AG04449 (cell line): ENCODE measurements around the gene PLCG1.

Source experiments
- CTCF ChIA-PET: fragments of 350-600 bp; formaldehyde crosslinking; extraction: SDS; loops from one replicate; lab custom pipeline; 2021; ENCODE audit warnings: antibody characterized with exemption; lab: Yijun Ruan, JAX
- POLR2A ChIA-PET: fragments of 400-600, 350-600 bp; formaldehyde crosslinking; extraction: SDS; loops from one replicate; lab custom pipeline; 2020; ENCODE audit warnings: antibody characterized with exemption, inconsistent platforms; lab: Yijun Ruan, JAX
- DNase-seq: peaks from one replicate; pipeline ENCODE4 v3.0.0-alpha.2; 2010; ENCODE audit warnings: low read depth, low spot score
- H3K4me3 ChIP-seq: 2 replicates; pipeline ENCODE4 v1.5.1; 2011; ENCODE audit warnings: low read depth, mild to moderate bottlenecking, control low read depth, low read length
- TF ChIP-seq, protein P1 (sequence below): IDR thresholded peaks from one replicate; pipeline ENCODE4 v1.5.1; 2011; ENCODE audit warnings: mild to moderate bottlenecking, moderate library complexity, low read length, control low read depth, inconsistent platforms; ENCODE audit not compliant: insufficient read depth; ENCODE audit errors: missing control alignments

Gene PLCG1

DNA sequence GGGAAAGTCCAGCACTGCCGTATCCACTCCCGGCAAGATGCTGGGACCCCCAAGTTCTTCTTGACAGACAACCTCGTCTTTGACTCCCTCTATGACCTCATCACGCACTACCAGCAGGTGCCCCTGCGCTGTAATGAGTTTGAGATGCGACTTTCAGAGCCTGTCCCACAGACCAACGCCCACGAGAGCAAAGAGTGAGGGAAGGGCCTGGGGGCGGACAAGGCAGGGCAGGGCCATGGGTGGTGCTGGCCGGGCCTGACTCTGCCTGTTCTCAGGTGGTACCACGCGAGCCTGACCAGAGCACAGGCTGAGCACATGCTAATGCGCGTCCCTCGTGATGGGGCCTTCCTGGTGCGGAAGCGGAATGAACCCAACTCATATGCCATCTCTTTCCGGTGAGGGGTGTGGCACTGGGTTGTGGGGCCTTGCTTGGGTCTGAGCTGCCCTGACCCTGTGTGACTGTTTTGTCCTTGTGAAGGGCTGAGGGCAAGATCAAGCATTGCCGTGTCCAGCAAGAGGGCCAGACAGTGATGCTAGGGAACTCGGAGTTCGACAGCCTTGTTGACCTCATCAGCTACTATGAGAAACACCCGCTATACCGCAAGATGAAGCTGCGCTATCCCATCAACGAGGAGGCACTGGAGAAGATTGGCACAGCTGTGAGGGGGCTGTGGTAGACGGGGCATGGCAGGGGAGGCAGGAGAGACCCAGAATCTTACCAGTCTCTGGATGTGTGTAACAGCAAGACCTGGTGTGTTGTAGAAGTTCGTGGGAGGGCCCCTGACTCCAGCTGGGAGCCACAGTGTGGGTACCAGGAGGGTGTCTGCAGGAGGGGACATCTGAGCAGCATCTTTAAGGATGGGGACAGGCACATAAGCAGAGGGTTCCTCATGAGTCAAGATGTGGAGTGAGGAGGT lies 29.1 kb downstream of the PLCG1 start:
- DNase-seq, result no peak
- TF ChIP-seq, protein P1, sequence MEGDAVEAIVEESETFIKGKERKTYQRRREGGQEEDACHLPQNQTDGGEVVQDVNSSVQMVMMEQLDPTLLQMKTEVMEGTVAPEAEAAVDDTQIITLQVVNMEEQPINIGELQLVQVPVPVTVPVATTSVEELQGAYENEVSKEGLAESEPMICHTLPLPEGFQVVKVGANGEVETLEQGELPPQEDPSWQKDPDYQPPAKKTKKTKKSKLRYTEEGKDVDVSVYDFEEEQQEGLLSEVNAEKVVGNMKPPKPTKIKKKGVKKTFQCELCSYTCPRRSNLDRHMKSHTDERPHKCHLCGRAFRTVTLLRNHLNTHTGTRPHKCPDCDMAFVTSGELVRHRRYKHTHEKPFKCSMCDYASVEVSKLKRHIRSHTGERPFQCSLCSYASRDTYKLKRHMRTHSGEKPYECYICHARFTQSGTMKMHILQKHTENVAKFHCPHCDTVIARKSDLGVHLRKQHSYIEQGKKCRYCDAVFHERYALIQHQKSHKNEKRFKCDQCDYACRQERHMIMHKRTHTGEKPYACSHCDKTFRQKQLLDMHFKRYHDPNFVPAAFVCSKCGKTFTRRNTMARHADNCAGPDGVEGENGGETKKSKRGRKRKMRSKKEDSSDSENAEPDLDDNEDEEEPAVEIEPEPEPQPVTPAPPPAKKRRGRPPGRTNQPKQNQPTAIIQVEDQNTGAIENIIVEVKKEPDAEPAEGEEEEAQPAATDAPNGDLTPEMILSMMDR, result no peak
- ChIA-PET CTCF (interaction anchor here (2.6 to 12.7 kb wide), 2 partner anchors 8 to 173 kb away, joined by 7 to 404 read pairs; partner anchors contain the start of gene LPIN3), POLR2A (no interaction called here)
- H3K4me3 ChIP-seq, result no peak overlapping the region

DNA sequence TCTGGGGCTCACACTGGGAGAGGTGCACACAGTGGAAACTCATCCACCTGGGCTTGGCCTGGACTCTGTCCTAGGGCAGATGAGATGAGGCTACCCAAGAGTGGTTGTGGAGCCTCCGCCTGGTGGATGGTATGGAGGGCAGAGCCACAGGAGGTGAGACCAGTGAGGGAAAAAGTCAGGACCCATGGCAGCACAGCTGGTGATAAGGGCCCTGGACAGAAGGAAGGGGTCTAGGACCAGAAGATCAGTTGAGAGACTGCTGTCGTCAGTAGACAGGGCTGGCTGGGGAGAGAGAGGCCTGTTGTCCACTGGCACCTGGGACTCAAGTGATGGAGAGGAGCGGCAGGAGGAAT lies 29.8 kb downstream of the PLCG1 start:
- no peak overlapping the region for H3K4me3 ChIP-seq
- TF ChIP-seq, protein P1, result no peak
- no peak for DNase-seq
- ChIA-PET CTCF (interaction anchor here (1.1 to 12.7 kb wide), 3 partner anchors 8 to 172 kb away, joined by 3 to 404 read pairs (median 7); partner anchors contain the start of gene LPIN3), POLR2A (no interaction called here)

DNA sequence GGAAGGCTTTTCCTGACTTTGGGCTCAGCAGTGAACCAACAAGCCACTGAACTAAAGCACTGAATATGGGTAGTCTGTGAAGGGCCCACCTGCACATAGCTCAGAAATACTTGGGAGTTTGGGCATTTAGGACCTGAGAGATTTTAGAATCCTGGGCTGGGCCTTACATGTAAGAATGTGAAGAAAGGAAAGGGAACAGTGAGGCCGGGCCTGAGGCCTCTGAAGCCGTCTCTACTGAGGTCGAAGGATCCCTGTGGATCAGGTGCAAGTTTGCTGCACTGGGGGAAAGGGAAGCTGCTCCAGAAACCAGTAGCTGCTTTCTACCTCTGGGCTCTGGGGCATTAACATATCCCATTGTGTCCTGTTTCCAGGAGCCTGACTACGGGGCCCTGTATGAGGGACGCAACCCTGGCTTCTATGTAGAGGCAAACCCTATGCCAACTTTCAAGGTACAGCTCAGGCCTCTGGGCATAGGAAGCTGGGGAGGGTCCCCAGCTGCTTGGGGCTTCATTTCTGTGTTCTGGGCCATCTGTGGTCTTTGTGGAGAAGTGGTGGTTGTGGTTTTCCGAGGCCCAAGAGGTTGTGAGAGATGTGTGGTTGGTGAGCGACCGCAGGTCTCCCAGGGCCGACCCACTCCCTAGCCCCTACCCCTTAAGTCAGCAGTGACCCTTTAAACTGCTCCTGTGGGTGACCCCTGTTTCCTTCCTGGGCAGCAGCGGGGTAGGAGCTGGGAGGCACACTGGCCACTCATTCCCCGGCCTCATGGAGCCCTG lies 30.3 kb downstream of the PLCG1 start:
- CTCF ChIA-PET, result interaction anchor here (1.1 to 12.7 kb wide), 4 partner anchors 13 to 172 kb away, joined by 3 to 404 read pairs (median 100); partner anchors contain the start of gene LPIN3
- no peak for DNase-seq
- POLR2A ChIA-PET, result no interaction called here
- H3K4me3 ChIP-seq, result no peak overlapping the region
- TF ChIP-seq, protein P1, result no peak

DNA sequence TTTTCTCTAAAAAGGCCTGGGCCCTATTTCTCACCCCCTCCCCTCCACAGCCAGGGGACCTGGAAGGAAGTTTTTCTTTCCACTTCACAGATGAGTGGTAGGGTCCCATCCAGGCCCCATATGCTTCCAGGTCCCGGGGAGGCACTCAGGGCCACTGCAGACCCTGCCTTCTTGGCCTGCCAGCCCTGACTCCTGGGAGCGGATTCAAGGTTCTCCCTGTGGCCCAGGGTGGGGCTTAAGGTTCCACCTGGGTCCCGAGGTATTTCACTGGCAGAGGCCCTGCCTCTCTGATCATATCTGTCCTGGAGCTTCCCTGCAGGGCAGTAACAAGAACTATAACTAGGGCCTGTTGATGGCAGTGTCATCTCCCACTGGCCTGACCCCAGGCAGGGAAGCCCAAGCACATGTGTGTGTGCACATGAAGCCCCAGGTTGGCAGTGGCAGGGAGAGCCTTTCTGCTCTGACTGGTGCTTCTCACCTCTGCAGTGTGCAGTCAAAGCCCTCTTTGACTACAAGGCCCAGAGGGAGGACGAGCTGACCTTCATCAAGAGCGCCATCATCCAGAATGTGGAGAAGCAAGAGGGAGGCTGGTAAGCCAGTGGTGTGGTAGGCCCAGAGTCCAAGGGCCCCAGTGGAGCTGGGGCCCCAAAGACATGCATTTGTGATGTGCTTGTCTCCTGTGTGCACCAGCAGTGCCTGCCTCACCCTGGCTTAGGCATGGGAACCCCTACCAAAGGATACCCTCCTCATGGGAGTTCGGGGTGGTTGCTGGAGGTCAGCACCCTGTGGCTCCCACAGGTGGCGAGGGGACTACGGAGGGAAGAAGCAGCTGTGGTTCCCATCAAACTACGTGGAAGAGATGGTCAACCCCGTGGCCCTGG lies 31.2 kb downstream of the PLCG1 start:
- H3K4me3 ChIP-seq, result no peak overlapping the region
- no peak for DNase-seq
- POLR2A ChIA-PET, result no interaction called here
- CTCF ChIA-PET, result interaction anchor here (1.1 to 12.7 kb wide), 6 partner anchors 9 to 171 kb away, joined by 3 to 404 read pairs (median 40); partner anchors contain the start of gene LPIN3
- TF ChIP-seq, protein P1, result no peak

DNA sequence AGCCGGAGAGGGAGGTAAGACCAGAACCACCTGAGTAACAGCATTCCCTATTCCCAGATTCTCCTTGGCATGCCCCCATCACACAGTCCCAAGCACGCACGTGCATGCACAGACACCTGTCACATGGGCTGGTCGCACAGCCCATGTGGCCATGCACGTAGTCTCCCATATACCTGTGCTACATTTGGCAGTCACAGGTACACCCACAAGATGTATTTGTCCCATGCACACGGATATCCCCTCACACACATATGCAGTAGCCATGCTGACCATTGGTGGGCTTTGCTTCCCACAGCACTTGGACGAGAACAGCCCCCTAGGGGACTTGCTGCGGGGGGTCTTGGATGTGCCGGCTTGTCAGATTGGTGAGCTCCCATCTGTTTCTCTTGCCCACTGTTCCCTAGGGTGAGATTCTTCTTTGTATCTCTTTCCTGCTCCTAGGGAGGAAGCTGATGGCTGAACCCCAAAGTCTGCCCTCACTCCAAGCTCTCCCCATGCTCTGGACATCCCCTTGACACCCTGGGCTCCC lies 31.9 kb downstream of the PLCG1 start:
- no peak for DNase-seq
- ChIA-PET POLR2A (interaction anchor here (1.8 kb wide), 1 partner anchor 160 kb away, joined by 6 read pairs; no protein-coding TSS in a partner anchor), CTCF (interaction anchor here (1.1 to 12.7 kb wide), 7 partner anchors 8 to 201 kb away, joined by 3 to 404 read pairs (median 6); partner anchors contain the start of gene LPIN3)
- TF ChIP-seq, protein P1, result no peak
- H3K4me3 ChIP-seq, result no peak overlapping the region
